CD4-positive, CD25-positive, alpha-beta regulatory T cell (primary cell): Measurements from ENCODE around the gene CSMD2. TPM values are rescaled to one million over a fixed set of nuclear protein-coding genes. Genes with fewer than 3 reads are reported as not detected.
"Not testable (repeated sequence)": the region's sequence is repeated elsewhere in the genome, so short reads cannot be mapped to it uniquely, and the experiment has no call there.

Source experiments
- ATAC-seq, 2 donors: fragments of 150-1000 bp; cut with Tn5 transposase; one replicate each; pipeline ENCODE4 v1.10.0; 2021; ENCODE audit warnings: low read depth in 2 of 2, moderate number of reproducible peaks in 2 of 2, moderate library complexity in 1 of 2
- DNase-seq, 3 donors: peaks; one replicate each; pipeline versions ENCODE4 v3.0.0 to v3.0.0-alpha.2; 2012 to 2022; ENCODE audit warnings: mixed read lengths in 1 of 3
- H3K27ac ChIP-seq: one replicate; pipeline ENCODE4 v1.7.0; 2013; ENCODE audit warnings: mild to moderate bottlenecking, low read length; ENCODE audit not compliant: insufficient read depth, poor library complexity, severe bottlenecking
- H3K27me3 ChIP-seq: one replicate; pipeline ENCODE4 v1.7.0; 2013; ENCODE audit warnings: low read length; ENCODE audit not compliant: control insufficient read depth, insufficient read depth
- H3K36me3 ChIP-seq: one replicate; pipeline ENCODE4 v1.7.0; 2013; ENCODE audit warnings: mild to moderate bottlenecking, low read length, moderate library complexity; ENCODE audit not compliant: control insufficient read depth, insufficient read depth
- H3K4me1 ChIP-seq: 2 replicates; pipeline ENCODE4 v1.7.0; 2013; ENCODE audit warnings: mild to moderate bottlenecking, low read length; ENCODE audit not compliant: insufficient read depth, control insufficient read depth, poor library complexity, severe bottlenecking
- H3K4me3 ChIP-seq: one replicate; pipeline ENCODE4 v1.7.0; 2013; ENCODE audit warnings: low read depth, mild to moderate bottlenecking, low read length, moderate library complexity
- H3K9me3 ChIP-seq, 2 experiments: 1 replicate in 1 of 2; 2 replicates in 1 of 2; pipeline ENCODE4 v1.7.0; 2013; ENCODE audit warnings: low read length in 2 of 2, mild to moderate bottlenecking in 1 of 2, moderate library complexity in 1 of 2; ENCODE audit not compliant: control insufficient read depth in 2 of 2
- H3K27ac Mint-ChIP-seq, 3 donors: one replicate each; pipeline ENCODE4 v1.8.0; 2020 to 2022; ENCODE audit warnings: mild to moderate bottlenecking in 3 of 3, mixed read lengths in 3 of 3, moderate library complexity in 2 of 3
- H3K27me3 Mint-ChIP-seq: one replicate; pipeline ENCODE4 v1.8.0; 2022; ENCODE audit warnings: mild to moderate bottlenecking, mixed read lengths
- H3K36me3 Mint-ChIP-seq: one replicate; pipeline ENCODE4 v1.8.0; 2020; ENCODE audit warnings: mixed read lengths
- H3K4me1 Mint-ChIP-seq, 4 donors: one replicate each; pipeline ENCODE4 v1.8.0; 2020 to 2022; ENCODE audit warnings: mixed read lengths in 4 of 4, mild to moderate bottlenecking in 1 of 4
- H3K4me3 Mint-ChIP-seq, 4 donors: one replicate each; pipeline ENCODE4 v1.8.0; 2020 to 2022; ENCODE audit warnings: mild to moderate bottlenecking in 4 of 4, mixed read lengths in 4 of 4, moderate library complexity in 3 of 4
- H3K9me3 Mint-ChIP-seq, 7 donors: one replicate each; pipeline ENCODE4 v1.8.0; 2020 to 2022; ENCODE audit warnings: mixed read lengths in 7 of 7, mild to moderate bottlenecking in 3 of 7, moderate library complexity in 2 of 7
- polyA plus RNA-seq, 4 donors: library from polyadenylated mRNA; unstranded; fragments of 300-500 nt; fragmentation: Illumina TruSeq; gene quantifications; one replicate each; pipeline ENCODE4 v1.2.3, GENCODE V29; 2021
- total RNA-seq: library from RNA; stranded (reverse); gene quantifications from one replicate; pipeline ENCODE4 v1.2.3, GENCODE V29; 2022

Gene CSMD2
- total and polyA plus RNA-seq, 5 donors from 2014 or later, result not detected

DNA sequence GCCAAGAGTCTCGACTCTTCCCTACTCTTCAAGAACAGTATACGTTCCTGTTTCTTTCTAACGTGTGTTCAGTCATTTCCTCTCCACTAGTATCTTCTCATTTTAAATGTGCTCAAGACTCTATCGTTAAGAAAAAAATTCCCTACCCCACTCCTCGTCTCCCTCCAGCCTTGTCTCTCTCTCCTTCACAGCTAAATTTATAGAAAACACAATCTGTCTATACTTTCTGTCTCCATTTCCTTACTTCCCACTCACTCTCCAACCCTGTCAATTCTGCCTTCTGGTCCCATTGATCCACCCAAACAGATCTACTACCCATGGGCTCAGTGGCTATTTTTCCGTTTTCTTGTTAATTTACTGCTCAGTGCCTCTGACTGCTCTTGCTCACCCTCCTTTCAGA lies 75.3 kb downstream of the CSMD2 start:
- H3K4me1 ChIP-seq, result no peaks in the 10 kb centered on the region
- H3K4me3 ChIP-seq, result no peak overlapping the region
- Mint-ChIP-seq H3K36me3 (no peaks in the 10 kb centered on the region), H3K27ac (peak overlapping the region in 1 of 3 donors; percentile 54), H3K27me3 (no peaks in the 10 kb centered on the region), H3K9me3 (peaks cover 0 to 11% (median 0%) of the 10 kb centered on the region in 7 donors), H3K4me1 (no peaks in the 10 kb centered on the region), H3K4me3 (no peak overlapping the region)
- ATAC-seq (no peak), DNase-seq (no peak)
- no peak overlapping the region for H3K27ac ChIP-seq
- peaks cover 2% of the 10 kb centered on the region for H3K27me3 ChIP-seq
- H3K9me3 ChIP-seq, result no peaks in the 10 kb centered on the region
- no peaks in the 10 kb centered on the region for H3K36me3 ChIP-seq

DNA sequence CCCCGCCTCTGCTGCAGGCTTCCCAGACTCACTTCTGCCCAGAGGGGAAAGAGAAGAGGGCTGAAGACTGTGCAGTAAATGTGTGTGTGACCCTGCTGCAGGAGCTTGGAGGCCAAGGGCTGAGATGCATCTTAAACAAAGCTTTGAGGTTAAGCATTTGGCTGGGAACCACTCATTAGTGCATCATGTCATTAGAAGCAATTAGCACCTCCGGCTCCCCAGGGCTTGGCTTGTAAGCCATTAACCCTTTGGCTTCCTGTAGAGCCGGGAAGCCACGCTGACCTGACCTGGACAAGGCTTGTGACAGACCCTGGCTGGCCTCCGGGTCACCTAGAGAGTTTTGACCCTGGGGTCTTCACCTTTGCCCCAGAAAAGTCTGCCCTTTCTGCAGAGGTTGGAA lies 77.0 kb downstream of the CSMD2 start:
- no peaks in the 10 kb centered on the region for H3K9me3 ChIP-seq
- Mint-ChIP-seq H3K27me3 (no peaks in the 10 kb centered on the region), H3K4me3 (no peak overlapping the region), H3K27ac (no peak overlapping the region), H3K36me3 (no peaks in the 10 kb centered on the region), H3K4me1 (no peaks in the 10 kb centered on the region), H3K9me3 (peaks cover 0 to 11% (median 2%) of the 10 kb centered on the region in 7 donors)
- no peak overlapping the region for H3K27ac ChIP-seq
- no peak overlapping the region for H3K4me3 ChIP-seq
- no peak for ATAC-seq
- H3K36me3 ChIP-seq, result no peaks in the 10 kb centered on the region
- no peaks in the 10 kb centered on the region for H3K4me1 ChIP-seq
- no peak for DNase-seq
- H3K27me3 ChIP-seq, result peaks cover 2% of the 10 kb centered on the region

DNA sequence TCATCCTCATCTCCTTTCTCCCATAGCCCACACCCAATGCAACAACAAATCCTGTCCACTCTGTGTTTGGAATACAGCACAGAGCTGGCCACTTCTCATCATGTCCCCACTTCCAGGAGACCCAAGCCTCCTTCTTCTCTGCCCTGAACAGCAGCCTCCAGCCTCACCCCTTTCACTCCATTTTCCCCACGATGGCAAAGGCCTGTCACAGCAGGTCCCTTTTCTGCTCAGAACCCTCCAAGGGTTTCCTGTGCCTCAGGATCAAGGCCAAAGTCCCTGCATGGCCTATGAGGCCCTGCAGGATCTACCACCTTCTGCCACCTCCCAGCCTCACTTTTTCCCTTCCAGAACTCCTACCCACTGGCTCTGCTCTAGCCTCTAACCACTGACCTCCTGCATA lies 78.5 kb downstream of the CSMD2 start:
- H3K27ac Mint-ChIP-seq, result no peak overlapping the region

DNA sequence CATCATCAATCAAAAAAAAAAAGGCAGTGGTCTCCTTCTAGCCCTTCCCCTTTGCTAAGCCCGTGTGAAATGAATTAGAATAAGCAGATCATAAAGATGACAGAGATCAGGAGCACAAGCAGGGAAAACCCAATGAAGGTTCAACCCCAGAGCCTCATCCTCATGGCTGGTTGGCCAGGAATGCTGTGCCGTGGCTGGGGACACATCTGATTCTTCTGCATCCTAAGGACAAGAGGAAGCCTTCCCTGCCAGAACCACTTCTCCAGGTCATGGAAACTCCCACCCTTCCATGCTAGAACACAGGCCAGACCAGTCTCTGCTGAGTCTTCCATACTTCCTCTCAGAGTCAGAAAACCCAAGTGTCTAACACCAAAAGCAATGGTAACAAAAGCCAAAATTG lies 81.1 kb downstream of the CSMD2 start:
- H3K9me3 ChIP-seq, result no peaks in the 10 kb centered on the region
- H3K4me1 Mint-ChIP-seq, result no peaks in the 10 kb centered on the region
- no peaks in the 10 kb centered on the region for H3K4me1 ChIP-seq
- H3K27ac Mint-ChIP-seq, result no peak overlapping the region
- no peaks in the 10 kb centered on the region for H3K36me3 Mint-ChIP-seq
- no peaks in the 10 kb centered on the region for H3K36me3 ChIP-seq
- H3K9me3 Mint-ChIP-seq, result peaks cover 0 to 13% (median 2%) of the 10 kb centered on the region in 7 donors
- H3K27me3 ChIP-seq, result no peaks in the 10 kb centered on the region
- H3K27ac ChIP-seq, result no peak overlapping the region
- ATAC-seq (no peak), DNase-seq (no peak)
- no peak overlapping the region for H3K4me3 Mint-ChIP-seq
- H3K4me3 ChIP-seq, result no peak overlapping the region
- H3K27me3 Mint-ChIP-seq, result no peaks in the 10 kb centered on the region

More for the DNA sequence above, 78.5 kb downstream of the CSMD2 start:
- Histone ChIP-seq H3K36me3 (no peaks in the 10 kb centered on the region), H3K4me1 (no peaks in the 10 kb centered on the region), H3K9me3 (no peaks in the 10 kb centered on the region), H3K27ac (no peak overlapping the region), H3K4me3 (no peak overlapping the region), H3K27me3 (peaks cover 2% of the 10 kb centered on the region)
- H3K27me3 Mint-ChIP-seq, result no peaks in the 10 kb centered on the region
- ATAC-seq, result no peak
- DNase-seq, result no peak
- H3K4me3 Mint-ChIP-seq, result no peak overlapping the region
- no peaks in the 10 kb centered on the region for H3K4me1 Mint-ChIP-seq
- H3K36me3 Mint-ChIP-seq, result no peaks in the 10 kb centered on the region
- peaks cover 0 to 9% (median 2%) of the 10 kb centered on the region in 7 donors for H3K9me3 Mint-ChIP-seq

DNA sequence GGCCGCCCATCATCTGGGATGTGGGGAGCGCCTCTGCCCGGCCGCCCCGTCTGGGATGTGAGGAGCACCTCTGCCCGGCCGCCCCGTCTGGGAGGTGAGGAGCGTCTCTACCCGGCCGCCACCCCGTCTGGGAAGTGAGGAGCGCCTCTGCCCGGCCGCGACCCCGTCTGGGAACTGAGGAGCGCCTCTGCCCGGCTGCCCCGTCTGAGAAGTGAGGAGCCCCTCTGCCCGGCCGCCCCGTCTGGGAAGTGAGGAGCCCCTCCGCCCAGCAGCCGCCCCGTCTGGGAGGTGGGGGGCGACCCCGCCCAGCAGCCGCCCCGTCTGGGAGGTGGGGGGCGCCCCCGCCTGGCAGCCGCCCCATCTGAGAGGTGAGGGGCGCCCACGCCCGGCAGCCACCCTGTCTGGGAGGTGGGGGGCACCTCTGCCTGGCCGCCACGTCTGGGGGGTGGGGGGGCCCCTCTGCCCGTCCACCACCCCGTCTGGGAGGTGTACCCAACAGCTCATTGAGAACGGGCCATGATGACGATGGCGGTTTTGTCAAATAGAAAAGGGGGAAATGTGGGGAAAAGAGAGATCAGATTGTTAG lies 82.9 kb downstream of the CSMD2 start:
- H3K4me3 ChIP-seq, H3K36me3 Mint-ChIP-seq, H3K36me3 ChIP-seq, ATAC-seq, H3K4me1 ChIP-seq, H3K27ac Mint-ChIP-seq, H3K27me3 Mint-ChIP-seq, H3K27ac ChIP-seq, H3K27me3 ChIP-seq, H3K4me3 Mint-ChIP-seq, H3K9me3 ChIP-seq, H3K4me1 Mint-ChIP-seq, DNase-seq: not testable (repeated sequence)
- H3K9me3 Mint-ChIP-seq, result peaks cover 0 to 16% (median 2%) of the 10 kb centered on the region in 7 donors

DNA sequence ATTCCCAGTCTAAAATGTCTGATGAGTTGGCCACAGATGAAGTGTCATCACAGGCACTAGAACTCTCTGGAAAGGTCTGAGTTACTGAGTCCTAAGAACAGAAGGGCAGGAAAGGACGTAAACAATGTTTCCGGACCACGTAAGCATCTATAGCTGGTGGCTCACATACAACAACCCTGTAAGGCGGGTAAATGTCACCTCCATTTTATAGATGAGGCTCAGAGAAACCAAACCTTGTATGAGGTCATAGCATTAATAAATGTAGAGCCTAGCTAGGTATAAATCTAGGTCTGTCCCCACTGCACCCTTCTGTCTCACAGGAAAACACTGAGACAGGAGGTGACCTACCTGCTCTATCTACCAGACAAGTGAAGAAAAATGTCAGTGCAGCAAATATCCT lies 86.6 kb downstream of the CSMD2 start:
- peaks cover 0 to 11% (median 2%) of the 10 kb centered on the region in 7 donors for H3K9me3 Mint-ChIP-seq
- H3K36me3 ChIP-seq, result no peaks in the 10 kb centered on the region

DNA sequence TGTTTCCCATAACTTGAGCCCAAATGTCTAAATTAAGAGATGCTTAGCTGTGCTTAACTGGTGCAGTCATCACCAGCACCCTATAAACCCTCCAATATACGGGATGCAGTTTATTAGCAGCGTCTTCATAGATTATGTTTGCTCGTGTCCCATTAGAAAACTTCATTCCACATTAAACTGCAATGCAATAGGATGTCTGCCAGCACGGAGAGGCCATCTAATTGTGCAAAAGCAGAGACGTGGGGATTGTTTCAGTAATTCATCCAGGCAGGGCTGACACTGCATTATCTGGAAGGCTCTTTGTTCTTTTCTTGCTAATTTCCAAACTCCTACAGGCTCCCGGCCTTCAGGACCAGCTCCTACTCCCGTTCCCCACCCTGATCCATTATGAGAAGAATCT lies 89.5 kb downstream of the CSMD2 start:
- Histone ChIP-seq H3K9me3 (no peaks in the 10 kb centered on the region), H3K4me3 (no peak overlapping the region), H3K36me3 (no peaks in the 10 kb centered on the region), H3K4me1 (no peaks in the 10 kb centered on the region), H3K27me3 (no peaks in the 10 kb centered on the region), H3K27ac (no peak overlapping the region)
- no peak overlapping the region for H3K4me3 Mint-ChIP-seq
- no peak overlapping the region for H3K27ac Mint-ChIP-seq
- peaks cover 0 to 5% (median 2%) of the 10 kb centered on the region in 7 donors for H3K9me3 Mint-ChIP-seq
- H3K4me1 Mint-ChIP-seq, result no peaks in the 10 kb centered on the region
- no peaks in the 10 kb centered on the region for H3K36me3 Mint-ChIP-seq
- no peaks in the 10 kb centered on the region for H3K27me3 Mint-ChIP-seq
- DNase-seq (no peak), ATAC-seq (no peak)

More for the DNA sequence above, 86.6 kb downstream of the CSMD2 start:
- H3K36me3 Mint-ChIP-seq, result no peaks in the 10 kb centered on the region
- H3K4me3 Mint-ChIP-seq, result no peak overlapping the region
- no peak overlapping the region for H3K27ac Mint-ChIP-seq
- no peaks in the 10 kb centered on the region for H3K27me3 Mint-ChIP-seq
- H3K4me1 Mint-ChIP-seq, result no peaks in the 10 kb centered on the region
- no peak for DNase-seq
- H3K27ac ChIP-seq, result no peak overlapping the region
- no peaks in the 10 kb centered on the region for H3K9me3 ChIP-seq
- H3K4me3 ChIP-seq, result no peak overlapping the region
- H3K4me1 ChIP-seq, result no peaks in the 10 kb centered on the region
- no peak for ATAC-seq
- no peaks in the 10 kb centered on the region for H3K27me3 ChIP-seq

DNA sequence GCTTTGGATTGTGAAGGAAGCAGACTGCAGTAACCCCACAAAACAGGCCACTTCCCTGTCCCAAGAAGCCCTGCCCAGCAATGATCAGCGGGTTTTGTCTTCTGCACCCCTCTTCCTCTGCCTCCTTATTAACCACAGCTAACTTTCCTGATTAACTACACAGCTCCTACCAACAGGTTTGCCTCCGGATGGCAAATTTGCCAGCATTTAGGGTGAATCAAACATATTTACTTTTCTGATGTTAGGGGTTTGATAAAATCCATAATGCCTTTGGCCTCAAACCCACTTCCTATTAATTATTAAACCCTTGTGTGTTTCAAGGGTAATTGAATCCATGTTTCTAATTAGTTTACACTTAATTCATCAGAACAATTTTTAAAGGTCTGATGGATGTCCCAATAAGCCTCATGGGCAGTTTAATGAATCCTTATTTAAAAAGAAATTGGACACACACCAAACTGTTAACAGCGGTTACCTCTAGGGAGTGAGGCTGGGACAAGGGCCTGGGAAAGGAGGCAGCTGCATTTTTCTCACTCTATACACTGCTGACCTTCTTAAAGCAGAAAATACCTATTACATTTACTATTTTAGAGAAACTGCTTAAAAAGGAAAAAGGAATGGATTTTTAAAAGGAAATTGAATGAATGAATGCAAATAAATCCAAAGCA lies 91.9 kb downstream of the CSMD2 start:
- Histone ChIP-seq H3K27ac (no peak overlapping the region), H3K36me3 (no peaks in the 10 kb centered on the region), H3K4me1 (no peaks in the 10 kb centered on the region), H3K9me3 (no peaks in the 10 kb centered on the region), H3K4me3 (no peak overlapping the region), H3K27me3 (no peaks in the 10 kb centered on the region)
- no peak for DNase-seq
- H3K9me3 Mint-ChIP-seq, result peaks cover 0 to 3% (median 0%) of the 10 kb centered on the region in 7 donors
- no peak for ATAC-seq
- H3K27me3 Mint-ChIP-seq, result no peaks in the 10 kb centered on the region
- no peaks in the 10 kb centered on the region for H3K36me3 Mint-ChIP-seq
- peak overlapping the region in 1 of 3 donors; percentile 20 for H3K27ac Mint-ChIP-seq
- H3K4me3 Mint-ChIP-seq, result no peak overlapping the region
- no peaks in the 10 kb centered on the region for H3K4me1 Mint-ChIP-seq
